ENCODE measurements around the gene COPS9.

The COPS9 gene

GRCh38 chr2:240109386-240109785, 26.7 kb downstream of the COPS9 start:
- no peak for DNase-seq (ENCODE audit: low read depth)

GRCh38 chr2:240107477-240107796, 28.7 kb downstream of the COPS9 start:
- DNase-seq (ENCODE audit: low read depth), result no peak

GRCh38 chr2:240106765-240107476, 29.2 kb downstream of the COPS9 start:
- DNase-seq (ENCODE audit: low read depth), result no peak

DNA sequence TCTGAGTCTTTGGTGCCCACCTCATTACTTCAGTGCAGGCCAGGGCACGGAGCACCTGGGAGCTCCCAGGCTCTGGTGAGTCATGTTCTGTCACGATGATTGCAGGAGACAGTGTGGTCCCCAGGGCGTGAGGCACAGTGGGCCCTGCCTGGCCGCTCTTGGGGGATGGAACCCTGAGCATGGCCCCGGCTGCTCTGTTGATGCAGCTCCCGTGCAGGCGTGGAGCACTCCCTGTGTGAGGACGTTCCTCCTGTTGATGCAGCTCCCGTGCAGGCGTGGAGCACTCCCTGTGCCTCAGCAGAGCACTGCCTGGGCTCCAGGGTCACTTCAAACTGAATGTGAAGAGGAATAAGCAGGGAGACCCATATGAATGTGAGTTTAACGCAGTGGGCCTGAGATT, 30.1 kb downstream of the COPS9 start:
- DNase-seq (ENCODE audit: low read depth), result no peak

DNA sequence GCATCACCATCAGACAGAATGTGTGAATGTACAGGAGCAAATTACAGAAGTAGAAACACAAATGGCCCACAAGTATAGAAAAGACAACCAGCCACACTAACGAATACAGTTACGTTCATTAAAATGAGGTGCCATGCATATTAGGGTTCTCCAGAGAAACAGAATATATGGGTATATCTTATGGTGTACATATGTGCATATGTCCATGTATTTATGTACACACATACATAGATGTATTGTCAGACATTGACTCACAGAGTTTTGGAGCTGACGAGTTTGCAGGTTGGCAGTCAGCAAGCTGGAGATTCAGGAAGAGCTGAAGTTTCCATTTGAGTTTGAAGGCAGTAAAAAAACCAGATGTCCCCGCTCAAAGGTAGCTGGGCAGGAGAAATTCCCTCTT, 33.0 kb downstream of the COPS9 start:
- DNase-seq (ENCODE audit: low read depth), result no peak

DNA sequence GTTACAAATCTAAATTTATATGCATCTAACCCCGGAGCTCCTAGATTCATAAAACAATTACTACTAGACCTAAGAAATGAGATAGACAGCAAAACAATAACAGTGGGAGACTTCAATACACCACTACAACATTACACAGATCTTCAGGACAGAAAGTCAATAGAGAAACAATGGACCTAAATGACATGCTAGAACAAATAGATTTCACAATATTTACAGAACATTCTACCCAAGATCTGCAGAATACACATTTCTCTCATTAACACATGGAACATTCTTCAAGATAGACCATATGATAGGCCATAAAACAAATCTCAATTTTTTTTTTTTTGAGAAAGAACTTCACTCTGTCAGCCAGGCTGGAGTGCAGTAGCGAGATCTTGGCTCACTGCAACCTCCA, 37.8 kb downstream of the COPS9 start:
- DNase-seq (ENCODE audit: low read depth), result no peak

DNA sequence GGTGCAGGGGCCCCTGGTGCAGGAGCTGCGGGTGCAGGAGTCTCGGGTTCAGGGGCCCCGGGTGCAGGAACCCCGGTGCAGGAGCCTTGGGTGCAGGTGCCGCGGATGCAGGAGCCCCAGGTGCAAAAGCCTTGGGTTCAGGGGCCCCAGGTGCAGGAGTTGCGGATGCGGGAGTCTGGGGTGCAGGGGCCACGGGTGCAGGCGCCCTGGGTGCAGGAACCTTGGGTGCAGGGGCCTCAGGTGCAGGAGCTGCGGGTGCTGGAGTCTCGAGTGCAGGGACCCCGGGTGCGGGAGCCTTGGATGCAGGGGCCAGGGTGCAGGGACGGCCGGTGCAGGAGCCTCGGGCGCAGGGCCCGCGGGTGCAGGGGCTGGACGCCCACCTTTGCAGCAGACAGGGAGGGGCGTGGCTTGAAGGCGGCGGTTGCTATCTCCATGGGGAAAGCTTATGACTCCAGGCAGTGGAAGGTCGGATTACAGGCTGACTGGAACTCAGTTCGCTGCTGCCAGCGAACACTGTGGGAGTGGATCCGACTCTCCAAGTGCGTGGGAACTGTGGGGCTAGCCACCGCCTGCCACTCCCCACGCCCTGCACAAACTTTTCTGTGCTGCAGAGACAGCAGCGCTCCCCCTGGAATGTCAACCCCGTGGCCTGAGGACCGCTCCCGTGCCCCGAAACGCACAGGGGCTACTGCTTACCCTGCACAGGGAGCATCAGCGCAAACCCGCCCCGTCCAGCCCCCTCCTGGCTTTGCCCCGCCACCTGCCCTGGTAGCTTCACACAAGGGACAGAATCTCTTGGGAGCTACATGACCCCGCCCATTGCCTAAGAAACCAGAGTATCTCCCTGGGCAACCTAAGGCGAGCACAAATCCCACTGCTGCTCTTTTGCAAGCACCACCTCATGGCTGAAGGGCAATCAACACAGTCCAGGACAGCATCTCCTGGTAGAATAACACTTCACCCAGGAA, 40.3 kb downstream of the COPS9 start:
- DNase-seq (ENCODE audit: low read depth), result peak; percentile 6

DNA sequence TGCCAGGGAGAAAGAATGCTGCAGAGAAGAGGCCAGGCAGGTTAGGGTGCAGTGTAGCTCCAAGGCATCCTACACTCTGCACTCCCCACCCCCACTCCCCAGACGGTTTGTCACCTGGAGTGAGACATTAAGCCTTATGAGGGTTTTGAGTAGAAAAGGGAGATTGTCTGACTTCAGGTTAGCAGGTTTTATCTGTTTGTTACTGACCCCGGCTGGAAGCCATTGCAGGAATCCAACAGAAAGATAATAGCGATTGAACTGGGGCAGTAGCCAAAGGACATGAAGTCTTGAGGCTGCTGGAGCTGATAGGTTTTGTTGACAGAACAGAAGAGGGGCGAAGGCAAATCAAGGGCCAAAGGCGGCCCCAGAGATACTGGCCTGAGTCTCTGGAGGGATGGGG, 46.8 kb downstream of the COPS9 start:
- no peak for DNase-seq (ENCODE audit: low read depth)

DNA sequence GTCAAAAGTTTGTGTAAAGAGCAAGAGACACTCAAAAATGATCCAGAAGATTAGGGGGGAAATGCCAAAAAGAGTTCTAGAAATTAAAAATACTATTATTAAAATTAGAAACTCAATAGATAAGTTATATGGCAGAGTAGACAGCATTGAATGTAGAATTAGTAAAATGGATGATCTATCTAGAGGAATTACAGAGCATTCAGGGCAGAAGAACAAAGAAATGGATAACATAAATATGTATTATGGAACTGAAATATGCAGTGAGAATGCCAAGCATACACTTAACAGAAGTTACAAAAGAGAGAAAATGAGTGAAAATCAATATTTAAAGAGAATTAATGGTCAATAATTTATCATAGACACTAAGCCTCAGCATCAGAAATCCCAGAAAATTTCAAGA, 49.5 kb downstream of the COPS9 start:
- no peak for DNase-seq (ENCODE audit: low read depth)
